WTC11 (cell line): Measurements from ENCODE around the gene GOLGA6C. TPM values are rescaled to one million over a fixed set of nuclear protein-coding genes. Genes with fewer than 3 reads are reported as not detected.

Experiments used
- ATAC-seq: fragments of 200-7000 bp; cut with Tn5 transposase; 2 replicates; pipeline ENCODE4 v1.10.0; 2021; ENCODE audit warnings: mild to moderate bottlenecking, moderate library complexity
- CTCF ChIA-PET: fragments of 300-600 bp; sonication (Branson Sonifier 250); formaldehyde crosslinking; loops from one replicate; lab custom pipeline; 2021; ENCODE audit warnings: antibody characterized with exemption; lab: Charles Lee
- POLR2A ChIA-PET: fragments of 350-600 bp; sonication (Branson Sonifier 250); formaldehyde crosslinking; loops from one replicate; lab custom pipeline; 2021; ENCODE audit warnings: antibody characterized with exemption; lab: Charles Lee
- DNase-seq: peaks from one replicate; pipeline ENCODE4 v3.0.0; 2021; ENCODE audit warnings: low spot score
- H3K27ac Mint-ChIP-seq: 2 replicates; pipeline ENCODE4 v1.8.0; 2021; ENCODE audit warnings: mixed read lengths
- H3K27me3 Mint-ChIP-seq: 2 replicates; pipeline ENCODE4 v1.8.0; 2021; ENCODE audit warnings: low read depth, mild to moderate bottlenecking, moderate library complexity, mixed read lengths
- H3K36me3 Mint-ChIP-seq: 2 replicates; pipeline ENCODE4 v1.8.0; 2021; ENCODE audit warnings: mixed read lengths
- H3K4me1 Mint-ChIP-seq: 2 replicates; pipeline ENCODE4 v1.8.0; 2022; ENCODE audit warnings: mixed read lengths
- H3K4me3 Mint-ChIP-seq: 2 replicates; pipeline ENCODE4 v1.8.0; 2021; ENCODE audit warnings: mild to moderate bottlenecking, moderate library complexity, mixed read lengths
- H3K9me3 Mint-ChIP-seq: 2 replicates; pipeline ENCODE4 v1.8.0; 2021; ENCODE audit warnings: mixed read lengths
- CREM ChIP-seq: sonication (generic); formaldehyde crosslinking; IDR thresholded peaks from 2 replicates; pipeline ENCODE4 v1.8.1; 2022; ENCODE audit warnings: mild to moderate bottlenecking, missing genetic modification reagents, moderate library complexity
- EMX1 ChIP-seq: fragments of 250-450 bp; sonication (Bioruptor Pico); IDR thresholded peaks from 2 replicates; pipeline ENCODE4 v1.8.0; 2021; ENCODE audit warnings: mild to moderate bottlenecking
- ETV6 ChIP-seq: sonication (generic); formaldehyde crosslinking; IDR thresholded peaks from 2 replicates; pipeline ENCODE4 v1.8.1; 2022; ENCODE audit warnings: mild to moderate bottlenecking, missing genetic modification reagents
- FOXP1 ChIP-seq: sonication (generic); formaldehyde crosslinking; IDR thresholded peaks from 2 replicates; pipeline ENCODE4 v1.8.0; 2022; ENCODE audit warnings: missing genetic modification reagents, mild to moderate bottlenecking, moderate library complexity, borderline replicate concordance
- GRHL2 ChIP-seq: fragments of 250-450 bp; sonication (Bioruptor Pico); IDR thresholded peaks from 2 replicates; pipeline ENCODE4 v1.8.0; 2022; ENCODE audit warnings: mild to moderate bottlenecking, moderate library complexity; ENCODE audit not compliant: insufficient replicate concordance, severe bottlenecking
- GTF2I ChIP-seq: fragments of 250-450 bp; sonication (Bioruptor Pico); conservative IDR thresholded peaks from 2 replicates; pipeline ENCODE4 v1.4.0; 2021; ENCODE audit warnings: mild to moderate bottlenecking
- IRF1 ChIP-seq: sonication (generic); formaldehyde crosslinking; IDR thresholded peaks from 2 replicates; pipeline ENCODE4 v1.8.0; 2023; ENCODE audit warnings: missing genetic modification reagents
- JUN ChIP-seq: sonication (generic); formaldehyde crosslinking; IDR thresholded peaks from 2 replicates; pipeline ENCODE4 v1.8.0; 2023; ENCODE audit warnings: mild to moderate bottlenecking, missing genetic modification reagents
- KAT7 ChIP-seq: sonication (generic); formaldehyde crosslinking; IDR thresholded peaks from 2 replicates; pipeline ENCODE4 v1.8.1; 2023; ENCODE audit warnings: missing genetic modification reagents, mild to moderate bottlenecking, borderline replicate concordance
- MLX ChIP-seq: sonication (generic); formaldehyde crosslinking; IDR thresholded peaks from 2 replicates; pipeline ENCODE4 v1.8.1; 2023; ENCODE audit warnings: mild to moderate bottlenecking, missing genetic modification reagents, moderate library complexity
- NFATC4 ChIP-seq: fragments of 250-450 bp; sonication (Bioruptor Pico); IDR thresholded peaks from 2 replicates; pipeline ENCODE4 v1.9.0; 2021; ENCODE audit warnings: mild to moderate bottlenecking
- NR1H2 ChIP-seq: sonication (generic); formaldehyde crosslinking; IDR thresholded peaks from 2 replicates; pipeline ENCODE4 v1.9.0; 2021; ENCODE audit warnings: mild to moderate bottlenecking, moderate library complexity, missing genetic modification reagents
- NR3C1 ChIP-seq: sonication (generic); formaldehyde crosslinking; conservative IDR thresholded peaks from 2 replicates; pipeline ENCODE4 v1.8.1; 2023; ENCODE audit warnings: low read depth, mild to moderate bottlenecking, missing genetic modification reagents
- RELA ChIP-seq: sonication (generic); formaldehyde crosslinking; IDR thresholded peaks from 2 replicates; pipeline ENCODE4 v1.8.1; 2022; ENCODE audit warnings: missing genetic modification reagents, mild to moderate bottlenecking, borderline replicate concordance
- SMAD4 ChIP-seq: sonication (generic); formaldehyde crosslinking; IDR thresholded peaks from 2 replicates; pipeline ENCODE4 v1.8.0; 2022; ENCODE audit warnings: mild to moderate bottlenecking, missing genetic modification reagents
- STAT6 ChIP-seq: sonication (generic); formaldehyde crosslinking; conservative IDR thresholded peaks from 2 replicates; pipeline ENCODE4 v1.8.1; 2023; ENCODE audit warnings: mild to moderate bottlenecking, low read depth, missing genetic modification reagents, moderate library complexity
- TEAD4 ChIP-seq: sonication (generic); formaldehyde crosslinking; IDR thresholded peaks from 2 replicates; pipeline ENCODE4 v1.8.0; 2022; ENCODE audit warnings: mild to moderate bottlenecking, missing genetic modification reagents
- ZBTB43 ChIP-seq: sonication (generic); formaldehyde crosslinking; IDR thresholded peaks from 2 replicates; pipeline ENCODE4 v1.8.1; 2023; ENCODE audit warnings: mild to moderate bottlenecking, missing genetic modification reagents
- ZNF121 ChIP-seq: sonication (generic); formaldehyde crosslinking; IDR thresholded peaks from 2 replicates; pipeline ENCODE4 v1.8.0; 2023; ENCODE audit warnings: missing genetic modification reagents
- ZNF281 ChIP-seq: sonication (generic); formaldehyde crosslinking; IDR thresholded peaks from 2 replicates; pipeline ENCODE4 v1.8.0; 2023; ENCODE audit warnings: mild to moderate bottlenecking, missing genetic modification reagents
- ZNF416 ChIP-seq: fragments of 250-450 bp; sonication (Bioruptor Pico); IDR thresholded peaks from 2 replicates; pipeline ENCODE4 v1.9.0; 2021; ENCODE audit warnings: mild to moderate bottlenecking, inconsistent platforms
- ZNF425 ChIP-seq: fragments of 250-450 bp; sonication (Bioruptor Pico); conservative IDR thresholded peaks from 2 replicates; pipeline ENCODE4 v1.9.0; 2021; ENCODE audit warnings: mild to moderate bottlenecking
- total RNA-seq: library from RNA; stranded (reverse); gene quantifications from 3 replicates; pipeline ENCODE4 v1.2.3, GENCODE V29; 2021

The GOLGA6C gene
- total RNA-seq, 1 experiment from 2014 or later = 0.52 TPM

GRCh38 chr15:75209289-75209676 is 48.9 kb upstream of the GOLGA6C start:
- H3K9me3 Mint-ChIP-seq = no peaks in the 10 kb centered on the region
- peaks cover 21% of the 10 kb centered on the region for H3K4me1 Mint-ChIP-seq
- H3K36me3 Mint-ChIP-seq = peaks cover 43% of the 10 kb centered on the region
- TF ChIP-seq ZNF425 = no peak
- no peak for TF ChIP-seq NFATC4 (CRISPR knock-in tag)
- TF ChIP-seq STAT6 = no peak
- no peak for TF ChIP-seq MLX (CRISPR knock-in tag)
- TF ChIP-seq JUN (CRISPR knock-in tag) = no peak
- TF ChIP-seq KAT7 = no peak
- TF ChIP-seq FOXP1 (CRISPR knock-in tag) = no peak
- TF ChIP-seq ZNF416 = no peak
- DNase-seq (no peak), ATAC-seq (no peak)
- H3K27me3 Mint-ChIP-seq = no peaks in the 10 kb centered on the region
- CTCF ChIA-PET = interaction anchor here (0.9 to 2.2 kb wide), 6 partner anchors 10 to 180 kb away, joined by 3 to 11 read pairs (median 4); no protein-coding TSS in a partner anchor
- POLR2A ChIA-PET = interaction anchor here (0.6 kb wide), 1 partner anchor 444 kb away, joined by 3 read pairs; no protein-coding TSS in a partner anchor
- no peak overlapping the region for H3K4me3 Mint-ChIP-seq
- H3K27ac Mint-ChIP-seq = peak overlapping the region; percentile 13; the same call in 1 of the 2 replicates

GRCh38 chr15:75210811-75211230 is 47.3 kb upstream of the GOLGA6C start:
- Mint-ChIP-seq H3K4me1 (peaks cover 23% of the 10 kb centered on the region), H3K4me3 (no peak overlapping the region), H3K9me3 (no peaks in the 10 kb centered on the region), H3K27me3 (no peaks in the 10 kb centered on the region), H3K36me3 (peaks cover 43% of the 10 kb centered on the region), H3K27ac (no peak overlapping the region)
- ChIA-PET CTCF (no interaction called here), POLR2A (interaction anchor here (0.6 kb wide), 1 partner anchor 160 kb away, joined by 7 read pairs; no protein-coding TSS in a partner anchor)
- ATAC-seq (no peak), DNase-seq (no peak)
- no peak for TF ChIP-seq ZNF121
- TF ChIP-seq RELA (CRISPR knock-in tag) = 0 out of 2 replicates have a peak, but pooled peaks have one; percentile 30
- TF ChIP-seq TEAD4 = no peak
- TF ChIP-seq SMAD4 (CRISPR knock-in tag) = no peak

- Mint-ChIP-seq H3K36me3 (peaks cover 40% of the 10 kb centered on the region), H3K4me1 (peaks cover 24% of the 10 kb centered on the region), H3K9me3 (no peaks in the 10 kb centered on the region), H3K4me3 (no peak overlapping the region), H3K27ac (no peak overlapping the region), H3K27me3 (no peaks in the 10 kb centered on the region)
- ATAC-seq (no peak), DNase-seq (no peak)
- CTCF ChIA-PET = interaction anchor here (0.5 kb wide), 1 partner anchor 168 kb away, joined by 3 read pairs; no protein-coding TSS in a partner anchor
- POLR2A ChIA-PET = interaction anchor here (1.0 kb wide), 1 partner anchor 175 kb away, joined by 4 read pairs; no protein-coding TSS in a partner anchor
- TF ChIP-seq NR3C1 (CRISPR knock-in tag) = no peak
- TF ChIP-seq ZNF281 = no peak
- TF ChIP-seq IRF1 (CRISPR knock-in tag) = no peak
- no peak for TF ChIP-seq NR1H2 (CRISPR knock-in tag)
- TF ChIP-seq GRHL2 = no peak
- TF ChIP-seq ZBTB43 = no peak
- no peak for TF ChIP-seq CREM (CRISPR knock-in tag)
- TF ChIP-seq GTF2I = no peak
- TF ChIP-seq EMX1 = no peak
- TF ChIP-seq ETV6 (CRISPR knock-in tag) = no peak
These were observed 46.5 kb upstream of the GOLGA6C start for GRCh38 chr15:75211436-75212199.
